PC-9 (cell line): Measurements from ENCODE around the gene BCAT1. TPM values are rescaled to one million over a fixed set of nuclear protein-coding genes. Genes with fewer than 3 reads are reported as not detected.

ENCODE experiments used
- BruUV-seq: library from RNA; stranded (reverse); fragments of 400-500 nt; replicated peaks from 2 replicates; lab custom pipeline; 2021; lab: Mats Ljungman, UMichigan
- CTCF ChIA-PET: fragments of 300-600 bp; sonication (Branson Sonifier 250); formaldehyde crosslinking; loops from one replicate; lab custom pipeline; 2022; ENCODE audit warnings: antibody characterized with exemption; lab: Charles Lee
- POLR2A ChIA-PET: fragments of 300-600 bp; sonication (Branson Sonifier 250); formaldehyde crosslinking; loops from one replicate; lab custom pipeline; 2022; ENCODE audit warnings: antibody characterized with exemption; ENCODE audit not compliant: unreplicated experiment; lab: Charles Lee
- DNase-seq, 2 experiments: peaks; one replicate each; pipeline versions ENCODE4 v3.0.0 to v3.0.0-alpha.2; 2015 to 2022; ENCODE audit warnings: mixed read lengths in 1 of 2
- H2AFZ ChIP-seq: fragments of 200-600 bp; sonication (generic); 2 replicates; pipeline ENCODE4 v1.8.1; 2017; ENCODE audit warnings: antibody characterized with exemption
- H3F3A ChIP-seq: fragments of 200-600 bp; sonication (generic); 2 replicates; pipeline ENCODE4 v1.8.1; 2017; ENCODE audit warnings: antibody characterized with exemption, mild to moderate bottlenecking, low read depth; ENCODE audit not compliant: insufficient read depth
- H3K27ac ChIP-seq: fragments of 200-600 bp; sonication (generic); 2 replicates; pipeline ENCODE4 v1.6.1; 2016; ENCODE audit warnings: mixed run types
- H3K27me3 ChIP-seq: fragments of 200-600 bp; sonication (generic); 2 replicates; pipeline ENCODE4 v1.6.1; 2016; ENCODE audit warnings: low read depth, mixed run types; ENCODE audit not compliant: insufficient read depth
- H3K36me3 ChIP-seq: fragments of 200-600 bp; sonication (generic); 2 replicates; pipeline ENCODE4 v1.6.1; 2016; ENCODE audit warnings: low read depth, mixed run types
- H3K4me1 ChIP-seq: fragments of 200-600 bp; sonication (generic); replicated peaks from 2 replicates; pipeline ENCODE4 v1.6.1; 2016; ENCODE audit warnings: mixed run types; ENCODE audit not compliant: insufficient read depth
- H3K4me2 ChIP-seq: fragments of 200-600 bp; sonication (generic); 2 replicates; pipeline ENCODE4 v1.6.1; 2017; ENCODE audit warnings: mixed run types
- H3K4me3 ChIP-seq: fragments of 200-600 bp; sonication (generic); 2 replicates; pipeline ENCODE4 v1.6.1; 2016; ENCODE audit warnings: mixed run types
- H3K79me2 ChIP-seq: fragments of 200-600 bp; sonication (generic); 2 replicates; pipeline ENCODE4 v1.6.1; 2017; ENCODE audit warnings: low read depth, mixed run types
- H3K9me2 ChIP-seq: fragments of 200-600 bp; sonication (generic); 2 replicates; pipeline ENCODE4 v1.8.1; 2017; ENCODE audit warnings: mild to moderate bottlenecking; ENCODE audit not compliant: insufficient read depth
- H3K9me3 ChIP-seq: fragments of 200-600 bp; sonication (generic); 2 replicates; pipeline ENCODE4 v1.8.1; 2016; ENCODE audit warnings: low read depth; ENCODE audit not compliant: insufficient read depth
- H4K20me1 ChIP-seq: fragments of 200-600 bp; sonication (generic); 2 replicates; pipeline ENCODE4 v1.8.1; 2017; ENCODE audit not compliant: insufficient read depth
- EZH2 ChIP-seq: fragments of 200-600 bp; sonication (generic); IDR thresholded peaks from 2 replicates; pipeline ENCODE4 v1.8.0; 2017; ENCODE audit warnings: antibody characterized with exemption, low read depth
- intact Hi-C: fragments of 100-400 bp; cut with micrococcal nuclease; formaldehyde crosslinking; loops from one replicate; pipeline ENCODE4 v1.10.0; 2022; ENCODE audit not compliant: unreplicated experiment
- total RNA-seq: library from RNA; stranded (reverse); gene quantifications from 2 replicates; pipeline ENCODE4 v1.2.3, GENCODE V29; 2021
- TF ChIP-seq, protein P1 (sequence below): fragments of 200-600 bp; sonication (generic); conservative IDR thresholded peaks from 2 replicates; pipeline ENCODE4 v1.6.1; 2017; ENCODE audit warnings: mixed run types, antibody characterized with exemption, mild to moderate bottlenecking, moderate library complexity

The BCAT1 gene
- total RNA-seq, 1 experiment from 2014 or later: 78.6 TPM

GRCh38 chr12:24833513-24833912 is 115.4 kb downstream of the BCAT1 start:
- no TSS peak for BruUV-seq
- ChIA-PET POLR2A (no interaction called here), CTCF (no interaction called here)
- no peaks in the 10 kb centered on the region for H3F3A ChIP-seq
- H3K79me2 ChIP-seq: no peaks in the 10 kb centered on the region
- no peaks in the 10 kb centered on the region for H3K9me2 ChIP-seq
- H3K4me1 ChIP-seq: no peaks in the 10 kb centered on the region
- no peak for DNase-seq
- H3K4me2 ChIP-seq: no peak overlapping the region
- no peaks in the 10 kb centered on the region for H3K36me3 ChIP-seq
- TF ChIP-seq, protein P1, sequence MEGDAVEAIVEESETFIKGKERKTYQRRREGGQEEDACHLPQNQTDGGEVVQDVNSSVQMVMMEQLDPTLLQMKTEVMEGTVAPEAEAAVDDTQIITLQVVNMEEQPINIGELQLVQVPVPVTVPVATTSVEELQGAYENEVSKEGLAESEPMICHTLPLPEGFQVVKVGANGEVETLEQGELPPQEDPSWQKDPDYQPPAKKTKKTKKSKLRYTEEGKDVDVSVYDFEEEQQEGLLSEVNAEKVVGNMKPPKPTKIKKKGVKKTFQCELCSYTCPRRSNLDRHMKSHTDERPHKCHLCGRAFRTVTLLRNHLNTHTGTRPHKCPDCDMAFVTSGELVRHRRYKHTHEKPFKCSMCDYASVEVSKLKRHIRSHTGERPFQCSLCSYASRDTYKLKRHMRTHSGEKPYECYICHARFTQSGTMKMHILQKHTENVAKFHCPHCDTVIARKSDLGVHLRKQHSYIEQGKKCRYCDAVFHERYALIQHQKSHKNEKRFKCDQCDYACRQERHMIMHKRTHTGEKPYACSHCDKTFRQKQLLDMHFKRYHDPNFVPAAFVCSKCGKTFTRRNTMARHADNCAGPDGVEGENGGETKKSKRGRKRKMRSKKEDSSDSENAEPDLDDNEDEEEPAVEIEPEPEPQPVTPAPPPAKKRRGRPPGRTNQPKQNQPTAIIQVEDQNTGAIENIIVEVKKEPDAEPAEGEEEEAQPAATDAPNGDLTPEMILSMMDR: no peak
- no peak for TF ChIP-seq EZH2
- no peak overlapping the region for H2AFZ ChIP-seq
- H3K4me3 ChIP-seq: no peak overlapping the region
- H3K27me3 ChIP-seq: no peaks in the 10 kb centered on the region
- intact Hi-C loops: no loop called here
- H3K27ac ChIP-seq: no peak overlapping the region
- H3K9me3 ChIP-seq: no peaks in the 10 kb centered on the region
- H4K20me1 ChIP-seq: no peaks in the 10 kb centered on the region

GRCh38 chr12:24823808-24824515 is 124.9 kb downstream of the BCAT1 start:
- CTCF ChIA-PET: no interaction called here
- no peaks in the 10 kb centered on the region for H3K27me3 ChIP-seq
- BruUV-seq: no TSS peak

DNA sequence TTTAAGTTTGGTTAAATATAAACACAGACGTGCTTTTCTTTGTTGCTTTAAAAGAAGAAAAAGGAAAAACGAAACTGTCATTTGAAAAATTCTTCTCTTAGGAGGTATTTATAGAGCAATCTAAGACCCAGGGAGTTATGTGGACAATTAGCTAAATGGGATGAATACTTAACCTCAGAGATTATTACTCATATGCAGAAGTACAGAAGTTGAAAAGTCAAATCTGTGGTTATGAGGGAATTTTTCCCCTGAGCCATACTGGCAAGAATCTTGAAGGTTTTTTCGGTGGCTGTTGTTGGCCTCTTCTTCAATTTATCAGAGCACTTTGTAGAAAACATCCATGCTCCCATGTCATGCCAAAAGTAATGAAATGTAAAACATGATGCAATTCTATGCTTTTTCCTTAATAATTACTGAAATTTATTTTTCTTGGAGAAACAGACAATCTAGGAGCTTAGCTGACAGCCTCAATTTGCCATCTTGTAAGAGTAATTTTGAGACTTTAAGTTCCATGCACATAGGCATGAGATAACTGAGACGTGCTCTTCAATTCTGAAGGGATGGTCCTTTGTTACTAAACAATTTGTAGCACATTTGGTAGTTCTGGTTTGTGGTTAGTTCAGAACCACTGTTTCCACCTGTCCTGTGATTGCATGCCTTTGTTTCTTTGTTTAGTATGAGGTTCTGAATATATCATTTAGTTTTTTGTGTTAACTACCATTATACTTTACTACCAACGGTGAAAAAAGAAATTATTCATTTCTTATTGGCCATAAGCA is 126.6 kb downstream of the BCAT1 start:
- no TSS peak for BruUV-seq
- DNase-seq: no peak
- CTCF ChIA-PET: no interaction called here

More at GRCh38 chr12:24823808-24824515, 124.9 kb downstream of the BCAT1 start:
- DNase-seq: no peak
- TF ChIP-seq EZH2: no peak
- TF ChIP-seq, protein P1: no peak
- Histone ChIP-seq H4K20me1 (no peaks in the 10 kb centered on the region), H3K4me2 (no peak overlapping the region), H3K4me1 (no peaks in the 10 kb centered on the region), H3K9me3 (no peaks in the 10 kb centered on the region), H2AFZ (no peak overlapping the region), H3K4me3 (no peak overlapping the region), H3K27ac (no peak overlapping the region), H3K79me2 (no peaks in the 10 kb centered on the region), H3F3A (no peaks in the 10 kb centered on the region), H3K9me2 (no peaks in the 10 kb centered on the region), H3K36me3 (no peaks in the 10 kb centered on the region)
- intact Hi-C loops: no loop called here
- POLR2A ChIA-PET: no interaction called here

More for the DNA sequence above, 126.6 kb downstream of the BCAT1 start:
- Histone ChIP-seq H3K79me2 (no peaks in the 10 kb centered on the region), H3K4me3 (no peak overlapping the region), H3K27me3 (0 out of 2 replicates have a peak, but pooled peaks cover 5% of the 10 kb centered on the region), H3K9me2 (no peaks in the 10 kb centered on the region), H4K20me1 (no peaks in the 10 kb centered on the region), H3K9me3 (no peaks in the 10 kb centered on the region), H3K36me3 (no peaks in the 10 kb centered on the region), H3K4me1 (no peaks in the 10 kb centered on the region), H2AFZ (no peak overlapping the region), H3F3A (no peaks in the 10 kb centered on the region), H3K4me2 (no peak overlapping the region), H3K27ac (no peak overlapping the region)
- POLR2A ChIA-PET: interaction anchor here (0.6 kb wide), 1 partner anchor 11 kb away, joined by 5 read pairs; no protein-coding TSS in a partner anchor
- intact Hi-C loops: no loop called here
- TF ChIP-seq, protein P1: no peak
